DOHH2 (cell line): ENCODE measurements around the gene OOSP1.

Experiments
- EZH2phosphoT487 ChIP-seq: fragments of 200-600 bp; sonication (generic); IDR thresholded peaks from 2 replicates; pipeline ENCODE4 v1.6.1; 2017; ENCODE audit warnings: borderline replicate concordance, mild to moderate bottlenecking, antibody characterized with exemption, low read length, moderate library complexity, mixed read lengths
- TF ChIP-seq, protein P1 (sequence below): fragments of 200-600 bp; sonication (generic); IDR thresholded peaks from one replicate; pipeline ENCODE4 v1.5.1; 2014; ENCODE audit warnings: antibody characterized with exemption, mild to moderate bottlenecking, low read depth, low read length; ENCODE audit not compliant: poor library complexity, severe bottlenecking

DNA sequence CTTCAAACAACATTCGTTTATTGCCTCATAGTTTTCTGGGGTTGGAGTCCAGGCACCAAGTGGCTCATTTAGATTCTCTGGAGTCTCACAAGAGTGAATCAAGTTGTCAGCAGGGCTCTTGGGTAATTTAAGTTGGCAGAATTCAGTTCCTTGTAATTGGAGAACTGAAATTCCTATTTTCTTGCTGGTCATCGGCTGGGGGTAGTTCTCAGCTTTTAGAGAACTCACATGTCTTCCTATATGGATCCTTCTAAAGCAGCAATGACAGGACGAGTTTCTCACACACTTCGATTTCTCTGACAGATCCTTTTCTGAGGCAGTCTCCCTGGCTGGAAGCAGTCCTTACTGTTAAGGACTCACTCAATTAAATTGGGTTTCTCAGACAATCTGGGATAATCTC lies 61.5 kb downstream of the OOSP1 start:
- TF ChIP-seq, protein P1, sequence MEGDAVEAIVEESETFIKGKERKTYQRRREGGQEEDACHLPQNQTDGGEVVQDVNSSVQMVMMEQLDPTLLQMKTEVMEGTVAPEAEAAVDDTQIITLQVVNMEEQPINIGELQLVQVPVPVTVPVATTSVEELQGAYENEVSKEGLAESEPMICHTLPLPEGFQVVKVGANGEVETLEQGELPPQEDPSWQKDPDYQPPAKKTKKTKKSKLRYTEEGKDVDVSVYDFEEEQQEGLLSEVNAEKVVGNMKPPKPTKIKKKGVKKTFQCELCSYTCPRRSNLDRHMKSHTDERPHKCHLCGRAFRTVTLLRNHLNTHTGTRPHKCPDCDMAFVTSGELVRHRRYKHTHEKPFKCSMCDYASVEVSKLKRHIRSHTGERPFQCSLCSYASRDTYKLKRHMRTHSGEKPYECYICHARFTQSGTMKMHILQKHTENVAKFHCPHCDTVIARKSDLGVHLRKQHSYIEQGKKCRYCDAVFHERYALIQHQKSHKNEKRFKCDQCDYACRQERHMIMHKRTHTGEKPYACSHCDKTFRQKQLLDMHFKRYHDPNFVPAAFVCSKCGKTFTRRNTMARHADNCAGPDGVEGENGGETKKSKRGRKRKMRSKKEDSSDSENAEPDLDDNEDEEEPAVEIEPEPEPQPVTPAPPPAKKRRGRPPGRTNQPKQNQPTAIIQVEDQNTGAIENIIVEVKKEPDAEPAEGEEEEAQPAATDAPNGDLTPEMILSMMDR = no peak
- no peak for TF ChIP-seq EZH2phosphoT487
